ENCODE results near the gene HSPB9. TPM values are rescaled to one million over a fixed set of nuclear protein-coding genes. Genes with fewer than 3 reads are reported as not detected.
A peak's percentile ranks its signal among the peaks of the same experiment; 100 is the strongest.

HSPB9 gene
- total RNA-seq, 1 experiment from 2014 or later = not detected

DNA sequence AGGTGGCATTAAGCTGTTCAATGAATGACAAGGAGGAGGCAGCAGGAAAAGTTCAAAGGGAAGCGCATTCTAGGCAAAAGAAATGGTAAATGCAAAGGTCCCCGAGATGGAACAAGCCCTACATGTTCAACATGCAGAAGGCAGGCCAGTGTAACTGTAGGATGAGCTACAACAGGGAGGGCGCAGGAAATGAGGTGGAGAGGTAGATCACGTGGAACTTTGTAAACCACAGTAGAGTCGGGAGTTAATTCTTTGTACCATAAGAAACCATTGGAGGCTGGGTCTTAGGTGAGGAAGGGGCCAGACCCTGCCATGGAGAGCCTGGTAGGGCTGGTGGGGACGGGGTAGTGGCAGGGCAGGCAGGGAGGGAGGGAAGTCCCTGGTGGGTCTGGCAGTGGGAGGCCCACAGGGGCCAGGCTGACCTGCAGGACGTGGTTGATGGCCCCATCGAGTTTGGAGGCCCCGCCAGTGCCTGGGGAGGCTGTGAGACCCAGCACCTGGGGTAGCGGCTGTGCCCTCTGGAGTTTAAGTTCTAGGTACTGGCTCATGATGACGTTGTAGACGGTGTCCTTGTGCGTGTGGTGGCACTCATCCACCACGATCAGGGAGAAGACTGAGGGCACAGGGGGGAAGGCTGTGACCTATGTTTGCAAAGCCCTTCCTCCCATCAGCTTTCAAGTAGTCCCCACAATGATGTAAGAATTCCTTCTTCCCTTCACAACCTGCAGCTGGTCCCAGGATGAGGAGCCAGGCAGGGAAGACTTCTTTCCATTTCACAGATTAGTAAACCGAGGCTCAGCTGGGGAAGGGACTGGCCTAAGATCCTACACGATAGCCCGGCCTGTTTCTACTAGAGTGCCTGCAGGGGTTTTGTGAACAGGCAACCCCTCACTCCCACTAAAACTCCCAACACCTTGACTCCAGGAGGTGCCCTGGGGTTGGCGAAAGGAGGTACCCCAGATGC is 12.0 kb upstream of the HSPB9 start:
- H4K20me1 ChIP-seq (ENCODE audit: insufficient read depth) = no peaks in the 10 kb centered on the region
- ChIA-PET CTCF (interaction anchor here (0.6 kb wide), 1 partner anchor 10 kb away, joined by 4 read pairs; no protein-coding TSS in a partner anchor), POLR2A (ENCODE audit: unreplicated experiment) (no interaction called here)
- intact Hi-C loops (cut with micrococcal nuclease; ENCODE audit: unreplicated experiment) = no loop called here
- DNase-seq = no peak
- no peaks in the 10 kb centered on the region for H3K9me3 ChIP-seq (ENCODE audit: insufficient read depth, low read depth)
- H3K79me2 ChIP-seq (ENCODE audit: low read depth) = no peaks in the 10 kb centered on the region
- H3K4me2 ChIP-seq = no peak overlapping the region
- TF ChIP-seq EZH2 (IDR thresholded peaks at IDR 0.05; ENCODE audit: low read depth) = no peak
- TF ChIP-seq, protein P1, sequence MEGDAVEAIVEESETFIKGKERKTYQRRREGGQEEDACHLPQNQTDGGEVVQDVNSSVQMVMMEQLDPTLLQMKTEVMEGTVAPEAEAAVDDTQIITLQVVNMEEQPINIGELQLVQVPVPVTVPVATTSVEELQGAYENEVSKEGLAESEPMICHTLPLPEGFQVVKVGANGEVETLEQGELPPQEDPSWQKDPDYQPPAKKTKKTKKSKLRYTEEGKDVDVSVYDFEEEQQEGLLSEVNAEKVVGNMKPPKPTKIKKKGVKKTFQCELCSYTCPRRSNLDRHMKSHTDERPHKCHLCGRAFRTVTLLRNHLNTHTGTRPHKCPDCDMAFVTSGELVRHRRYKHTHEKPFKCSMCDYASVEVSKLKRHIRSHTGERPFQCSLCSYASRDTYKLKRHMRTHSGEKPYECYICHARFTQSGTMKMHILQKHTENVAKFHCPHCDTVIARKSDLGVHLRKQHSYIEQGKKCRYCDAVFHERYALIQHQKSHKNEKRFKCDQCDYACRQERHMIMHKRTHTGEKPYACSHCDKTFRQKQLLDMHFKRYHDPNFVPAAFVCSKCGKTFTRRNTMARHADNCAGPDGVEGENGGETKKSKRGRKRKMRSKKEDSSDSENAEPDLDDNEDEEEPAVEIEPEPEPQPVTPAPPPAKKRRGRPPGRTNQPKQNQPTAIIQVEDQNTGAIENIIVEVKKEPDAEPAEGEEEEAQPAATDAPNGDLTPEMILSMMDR (conservative IDR thresholded peaks at IDR 0.05) = no peak
- no peaks in the 10 kb centered on the region for H3K4me1 ChIP-seq (replicated peaks; ENCODE audit: insufficient read depth)
- no peaks in the 10 kb centered on the region for H3K27me3 ChIP-seq (ENCODE audit: insufficient read depth, low read depth)
- no TSS peak for BruUV-seq (replicated peaks)
- no peak overlapping the region for H3K4me3 ChIP-seq
- H3F3A ChIP-seq (ENCODE audit: insufficient read depth, low read depth) = peaks cover 6% of the 10 kb centered on the region; the same call in 1 of the 2 replicates
- no peaks in the 10 kb centered on the region for H3K36me3 ChIP-seq (ENCODE audit: low read depth)
- no peak overlapping the region for H3K27ac ChIP-seq
- no peak overlapping the region for H2AFZ ChIP-seq
- H3K9me2 ChIP-seq (ENCODE audit: insufficient read depth) = no peaks in the 10 kb centered on the region

DNA sequence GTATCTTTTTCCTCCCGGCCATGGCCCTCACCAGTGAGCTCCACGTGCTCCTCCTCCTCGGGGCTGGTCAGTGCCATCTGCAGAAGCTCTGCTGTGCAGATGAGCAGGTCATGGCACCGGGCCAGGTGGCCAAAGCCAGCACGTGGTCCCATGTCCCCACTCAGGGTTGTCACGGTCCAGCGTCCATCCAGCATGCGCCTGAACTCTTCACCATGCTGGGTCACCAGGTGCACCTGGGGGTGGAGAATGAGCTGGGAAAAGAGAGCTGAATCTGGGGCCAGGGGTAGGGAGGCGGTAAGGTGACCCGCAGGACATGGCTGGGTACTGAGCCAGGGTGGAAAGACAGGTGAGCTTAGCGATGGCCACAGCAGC is 11.4 kb upstream of the HSPB9 start:
- Histone ChIP-seq H3F3A (ENCODE audit: insufficient read depth, low read depth) (peaks cover 6% of the 10 kb centered on the region; the same call in 1 of the 2 replicates), H4K20me1 (ENCODE audit: insufficient read depth) (0 out of 2 replicates have a peak, but pooled peaks cover under 1% of the 10 kb centered on the region), H3K4me1 (replicated peaks; ENCODE audit: insufficient read depth) (no peaks in the 10 kb centered on the region), H3K36me3 (ENCODE audit: low read depth) (no peaks in the 10 kb centered on the region), H3K4me3 (no peak overlapping the region), H3K27ac (no peak overlapping the region), H3K79me2 (ENCODE audit: low read depth) (no peaks in the 10 kb centered on the region), H3K27me3 (ENCODE audit: insufficient read depth, low read depth) (no peaks in the 10 kb centered on the region), H2AFZ (no peak overlapping the region), H3K9me3 (ENCODE audit: insufficient read depth, low read depth) (no peaks in the 10 kb centered on the region), H3K4me2 (no peak overlapping the region), H3K9me2 (ENCODE audit: insufficient read depth) (no peaks in the 10 kb centered on the region)
- POLR2A ChIA-PET (ENCODE audit: unreplicated experiment) = interaction anchor here (0.6 kb wide), 1 partner anchor 138 kb away, joined by 3 read pairs; no protein-coding TSS in a partner anchor
- TF ChIP-seq EZH2 (IDR thresholded peaks at IDR 0.05; ENCODE audit: low read depth) = no peak
- TF ChIP-seq, protein P1 (conservative IDR thresholded peaks at IDR 0.05) = no peak
- BruUV-seq (replicated peaks) = no TSS peak
- intact Hi-C loops (cut with micrococcal nuclease; ENCODE audit: unreplicated experiment) = no loop called here
- CTCF ChIA-PET = interaction anchor here (0.6 kb wide), 1 partner anchor 9 kb away, joined by 4 read pairs; no protein-coding TSS in a partner anchor
- no peak for DNase-seq

DNA sequence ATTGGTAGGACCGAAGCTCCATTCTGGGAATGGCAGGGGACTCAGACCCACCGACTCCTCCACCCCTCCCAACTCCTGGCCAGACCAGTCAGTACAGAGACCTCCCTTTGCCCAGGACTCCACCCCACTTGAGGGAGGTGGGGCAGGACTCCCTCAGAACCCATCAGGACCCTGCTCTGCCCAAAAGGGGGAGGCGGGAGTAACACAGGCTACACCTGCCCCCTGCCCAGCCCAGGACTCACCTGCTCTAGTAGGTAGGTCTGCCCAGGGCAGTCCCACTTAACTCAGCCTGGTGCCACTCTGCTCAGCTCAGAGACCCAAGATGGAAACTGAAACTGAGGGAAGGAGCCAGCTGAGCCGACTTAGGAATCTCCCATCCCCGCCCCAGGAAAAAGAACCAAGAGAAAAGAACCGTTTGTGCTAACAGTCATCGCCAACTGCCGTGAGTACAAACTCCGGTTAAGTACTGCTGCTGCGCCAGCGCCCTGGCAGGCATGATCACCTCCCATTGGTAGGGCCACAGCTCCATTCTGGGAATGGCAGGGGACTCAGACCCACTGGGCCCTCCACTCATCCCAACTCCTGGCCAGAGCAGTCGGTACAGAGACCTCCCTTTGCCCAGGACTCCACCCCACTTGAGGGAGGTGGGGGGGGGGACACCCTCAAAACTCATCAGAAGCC is 10.6 kb upstream of the HSPB9 start:
- H3K4me3 ChIP-seq = peak overlapping the region; percentile 18; the same call in 1 of the 2 replicates
- H3K9me3 ChIP-seq (ENCODE audit: insufficient read depth, low read depth) = no peaks in the 10 kb centered on the region
- ChIA-PET POLR2A (ENCODE audit: unreplicated experiment) (interaction anchor here (0.6 to 1.1 kb wide), 3 partner anchors 139 to 247 kb away, joined by 3 read pairs; partner anchors contain the start of gene KLHL11), CTCF (interaction anchor here (0.7 kb wide), 1 partner anchor 149 kb away, joined by 4 read pairs; no protein-coding TSS in a partner anchor)
- DNase-seq = peak in 1 of 2 experiments; percentile 39
- intact Hi-C loops (cut with micrococcal nuclease; ENCODE audit: unreplicated experiment) = no loop called here
- no peak overlapping the region for H2AFZ ChIP-seq
- no peaks in the 10 kb centered on the region for H3K27me3 ChIP-seq (ENCODE audit: insufficient read depth, low read depth)
- H3K36me3 ChIP-seq (ENCODE audit: low read depth) = no peaks in the 10 kb centered on the region
- peaks cover 9% of the 10 kb centered on the region; the same call in 1 of the 2 replicates for H3F3A ChIP-seq (ENCODE audit: insufficient read depth, low read depth)
- H3K4me1 ChIP-seq (replicated peaks; ENCODE audit: insufficient read depth) = no peaks in the 10 kb centered on the region
- H3K79me2 ChIP-seq (ENCODE audit: low read depth) = no peaks in the 10 kb centered on the region
- H3K9me2 ChIP-seq (ENCODE audit: insufficient read depth) = no peaks in the 10 kb centered on the region
- peak overlapping the region; percentile 47; the same call in 1 of the 2 replicates for H3K4me2 ChIP-seq
- no peak overlapping the region for H3K27ac ChIP-seq
- no peak for TF ChIP-seq EZH2 (IDR thresholded peaks at IDR 0.05; ENCODE audit: low read depth)
- TF ChIP-seq, protein P1 (conservative IDR thresholded peaks at IDR 0.05) = no peak
- TSS peak; percentile 38 for BruUV-seq (replicated peaks)
- H4K20me1 ChIP-seq (ENCODE audit: insufficient read depth) = 0 out of 2 replicates have a peak, but pooled peaks cover 3% of the 10 kb centered on the region

Measured in PC-9 (cell line).